22Rv1 (cell line): ENCODE data around the gene RBCK1.

Experiments used
- ZFX ChIP-seq: fragments of 450-650 bp; IDR thresholded peaks from 2 replicates; pipeline ENCODE4 v1.6.1; 2017; ENCODE audit warnings: antibody characterized with exemption, borderline replicate concordance
- TF ChIP-seq, protein P1 (sequence below): fragments of 450-650 bp; IDR thresholded peaks from 2 replicates; pipeline ENCODE4 v1.5.1; 2017; ENCODE audit warnings: mild to moderate bottlenecking

DNA sequence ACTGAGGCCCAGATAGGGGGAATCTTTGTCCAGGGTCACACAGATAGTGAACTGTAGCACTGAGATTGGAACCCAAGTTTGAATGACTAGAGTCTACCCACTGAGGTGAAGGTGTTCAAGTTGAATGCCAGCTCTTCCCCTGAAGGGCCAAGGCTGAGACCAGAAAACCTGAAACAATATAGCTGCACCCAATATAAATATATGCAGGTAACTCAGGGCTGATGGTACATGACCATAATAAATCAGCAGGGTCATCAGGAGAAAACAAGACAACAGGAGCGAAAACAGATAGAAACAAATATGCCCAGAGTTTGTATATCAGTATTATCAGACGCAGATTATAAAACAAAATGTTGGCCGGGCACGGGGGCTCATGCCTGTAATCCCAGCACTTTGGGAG lies 4.0 kb upstream of the RBCK1 start:
- TF ChIP-seq, protein P1, sequence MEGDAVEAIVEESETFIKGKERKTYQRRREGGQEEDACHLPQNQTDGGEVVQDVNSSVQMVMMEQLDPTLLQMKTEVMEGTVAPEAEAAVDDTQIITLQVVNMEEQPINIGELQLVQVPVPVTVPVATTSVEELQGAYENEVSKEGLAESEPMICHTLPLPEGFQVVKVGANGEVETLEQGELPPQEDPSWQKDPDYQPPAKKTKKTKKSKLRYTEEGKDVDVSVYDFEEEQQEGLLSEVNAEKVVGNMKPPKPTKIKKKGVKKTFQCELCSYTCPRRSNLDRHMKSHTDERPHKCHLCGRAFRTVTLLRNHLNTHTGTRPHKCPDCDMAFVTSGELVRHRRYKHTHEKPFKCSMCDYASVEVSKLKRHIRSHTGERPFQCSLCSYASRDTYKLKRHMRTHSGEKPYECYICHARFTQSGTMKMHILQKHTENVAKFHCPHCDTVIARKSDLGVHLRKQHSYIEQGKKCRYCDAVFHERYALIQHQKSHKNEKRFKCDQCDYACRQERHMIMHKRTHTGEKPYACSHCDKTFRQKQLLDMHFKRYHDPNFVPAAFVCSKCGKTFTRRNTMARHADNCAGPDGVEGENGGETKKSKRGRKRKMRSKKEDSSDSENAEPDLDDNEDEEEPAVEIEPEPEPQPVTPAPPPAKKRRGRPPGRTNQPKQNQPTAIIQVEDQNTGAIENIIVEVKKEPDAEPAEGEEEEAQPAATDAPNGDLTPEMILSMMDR, result no peak
- TF ChIP-seq ZFX, result no peak
